ACC112 (cell line): Measurements from ENCODE around the gene MTHFR.

Source experiments
- H2AFZ ChIP-seq: fragments of 200-600 bp; sonication (generic); one replicate; pipeline ENCODE4 v1.6.0; 2017; ENCODE audit warnings: antibody characterized with exemption, low read length; ENCODE audit not compliant: unreplicated experiment
- H3K27ac ChIP-seq: fragments of 200-600 bp; sonication (generic); 2 replicates; pipeline ENCODE4 v1.5.1; 2014; ENCODE audit warnings: low read depth, mild to moderate bottlenecking, antibody characterized with exemption, low read length, moderate library complexity
- H3K27me3 ChIP-seq: fragments of 200-600 bp; sonication (generic); 2 replicates; pipeline ENCODE4 v1.6.1; 2014; ENCODE audit warnings: mild to moderate bottlenecking, antibody characterized with exemption, low read length, moderate library complexity, mixed read lengths; ENCODE audit not compliant: insufficient read depth
- H3K36me3 ChIP-seq: fragments of 200-600 bp; sonication (generic); 2 replicates; pipeline ENCODE4 v1.6.1; 2016; ENCODE audit warnings: mild to moderate bottlenecking, antibody characterized with exemption, low read length, moderate library complexity, mixed read lengths; ENCODE audit not compliant: insufficient read depth
- H3K4me1 ChIP-seq: fragments of 200-600 bp; sonication (generic); one replicate; pipeline ENCODE4 v1.6.1; 2016; ENCODE audit warnings: low read length, mixed read lengths; ENCODE audit not compliant: insufficient read depth, unreplicated experiment, control insufficient read depth
- H3K4me3 ChIP-seq: fragments of 200-600 bp; sonication (generic); 2 replicates; pipeline ENCODE4 v1.5.1; 2014; ENCODE audit warnings: mild to moderate bottlenecking, low read depth, low read length
- H3K79me2 ChIP-seq: fragments of 200-600 bp; sonication (generic); one replicate; pipeline ENCODE4 v1.6.0; 2016; ENCODE audit warnings: low read length; ENCODE audit not compliant: control insufficient read depth, unreplicated experiment, insufficient read depth

Gene MTHFR

DNA sequence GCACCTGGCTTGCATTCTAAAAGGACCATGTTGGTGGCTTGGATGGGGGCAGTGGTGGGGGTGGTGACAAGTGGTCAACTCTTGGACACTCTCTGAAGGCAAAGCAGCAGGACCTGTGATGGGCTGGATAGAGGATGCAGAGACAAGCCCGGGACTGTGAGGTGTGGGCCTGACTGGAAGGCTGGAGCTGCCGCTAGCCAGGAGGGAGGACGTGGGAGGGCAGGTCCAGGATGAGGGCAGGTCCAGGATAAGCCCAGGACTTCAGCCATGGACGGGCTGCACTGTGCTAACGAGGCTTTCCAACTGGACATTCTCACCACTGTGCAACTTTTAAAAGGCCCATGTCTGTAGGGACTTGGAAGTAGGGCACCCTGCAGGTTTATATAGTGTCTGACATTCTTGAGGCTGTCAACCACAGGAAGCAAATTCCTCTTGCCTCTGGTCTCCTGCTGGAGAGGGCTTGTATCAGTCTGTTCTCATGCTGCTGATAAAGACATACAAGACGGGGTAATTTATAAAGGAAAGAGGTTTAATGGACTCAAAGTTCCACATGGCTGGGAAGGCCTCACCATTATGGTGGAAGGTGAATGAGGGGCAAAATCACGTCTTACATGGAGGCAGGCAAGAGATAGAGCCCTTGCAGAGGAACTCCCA, 52.1 kb downstream of the MTHFR start:
- no peaks in the 10 kb centered on the region; the same call in 1 of the 2 replicates for H3K36me3 ChIP-seq
- H3K27ac ChIP-seq: no peak overlapping the region
- H3K79me2 ChIP-seq: no peaks in the 10 kb centered on the region
- H2AFZ ChIP-seq: no peak overlapping the region
- no peaks in the 10 kb centered on the region for H3K4me1 ChIP-seq
- H3K4me3 ChIP-seq: no peak overlapping the region
- H3K27me3 ChIP-seq: peaks cover 4% of the 10 kb centered on the region; the same call in 1 of the 2 replicates

- Histone ChIP-seq H3K4me3 (no peak overlapping the region), H3K27me3 (peaks cover 4% of the 10 kb centered on the region; the same call in 1 of the 2 replicates), H3K27ac (no peak overlapping the region), H3K79me2 (no peaks in the 10 kb centered on the region), H2AFZ (no peak overlapping the region), H3K4me1 (no peaks in the 10 kb centered on the region), H3K36me3 (no peaks in the 10 kb centered on the region; the same call in 1 of the 2 replicates)
Observed at GRCh38 chr1:11752359-11753088, 53.2 kb downstream of the MTHFR start.

GRCh38 chr1:11751087-11751486, 54.7 kb downstream of the MTHFR start:
- H3K4me1 ChIP-seq: peaks cover 4% of the 10 kb centered on the region
- no peaks in the 10 kb centered on the region for H3K27me3 ChIP-seq
- no peak overlapping the region for H3K27ac ChIP-seq
- no peak overlapping the region for H2AFZ ChIP-seq
- H3K4me3 ChIP-seq: no peak overlapping the region
- H3K79me2 ChIP-seq: no peaks in the 10 kb centered on the region
- H3K36me3 ChIP-seq: no peaks in the 10 kb centered on the region; the same call in 1 of the 2 replicates

GRCh38 chr1:11749996-11750395, 55.8 kb downstream of the MTHFR start:
- H3K4me3 ChIP-seq: no peak overlapping the region
- no peaks in the 10 kb centered on the region for H3K27me3 ChIP-seq
- no peak overlapping the region for H3K27ac ChIP-seq
- no peaks in the 10 kb centered on the region; the same call in 1 of the 2 replicates for H3K36me3 ChIP-seq
- H3K79me2 ChIP-seq: no peaks in the 10 kb centered on the region
- H2AFZ ChIP-seq: no peak overlapping the region
- peaks cover 6% of the 10 kb centered on the region for H3K4me1 ChIP-seq

GRCh38 chr1:11749203-11749689, 56.5 kb downstream of the MTHFR start:
- Histone ChIP-seq H3K27ac (no peak overlapping the region), H2AFZ (no peak overlapping the region), H3K27me3 (no peaks in the 10 kb centered on the region), H3K4me3 (no peak overlapping the region), H3K4me1 (peaks cover 6% of the 10 kb centered on the region), H3K36me3 (no peaks in the 10 kb centered on the region; the same call in 1 of the 2 replicates), H3K79me2 (no peaks in the 10 kb centered on the region)

GRCh38 chr1:11748294-11749202, 57.2 kb downstream of the MTHFR start:
- peaks cover 6% of the 10 kb centered on the region for H3K4me1 ChIP-seq
- no peaks in the 10 kb centered on the region for H3K27me3 ChIP-seq
- no peak overlapping the region for H3K27ac ChIP-seq
- no peaks in the 10 kb centered on the region for H3K79me2 ChIP-seq
- H3K4me3 ChIP-seq: no peak overlapping the region
- no peak overlapping the region for H2AFZ ChIP-seq
- H3K36me3 ChIP-seq: no peaks in the 10 kb centered on the region; the same call in 1 of the 2 replicates

DNA sequence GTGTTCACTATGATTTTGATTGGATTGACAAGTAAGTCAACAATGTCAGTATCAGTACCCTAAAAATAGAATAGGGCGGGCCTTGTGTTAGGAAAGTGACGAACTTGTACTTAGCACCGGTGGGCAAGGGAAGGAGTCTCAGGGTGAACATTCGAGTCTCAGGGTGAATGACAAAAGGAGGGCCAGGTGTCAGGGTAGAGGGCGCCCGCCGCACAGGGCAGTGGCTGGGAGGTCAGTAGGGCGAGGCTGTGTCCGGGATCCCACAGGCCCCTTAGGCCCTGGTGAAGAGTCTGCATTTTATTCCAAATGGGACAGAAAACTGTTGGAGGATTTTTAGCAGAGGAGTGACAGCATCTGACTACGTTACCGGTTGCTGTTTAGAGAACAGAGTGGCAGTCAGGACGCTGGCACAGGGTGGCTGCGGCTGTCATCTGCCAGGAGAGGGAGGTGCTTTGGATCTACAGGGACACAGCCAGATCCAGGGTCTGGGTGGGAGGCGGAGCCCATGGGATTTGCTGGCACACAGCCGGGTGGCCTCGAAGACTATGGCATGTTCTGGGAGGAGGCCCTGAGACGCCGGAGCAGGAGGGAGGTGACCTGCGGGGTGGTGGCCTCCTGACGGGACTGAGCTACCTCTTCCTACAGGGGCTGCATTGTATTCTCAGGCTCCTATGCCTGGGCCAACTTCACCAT, 58.8 kb downstream of the MTHFR start:
- Histone ChIP-seq H3K79me2 (no peaks in the 10 kb centered on the region), H3K4me3 (no peak overlapping the region), H3K4me1 (peaks cover 6% of the 10 kb centered on the region), H3K27ac (no peak overlapping the region), H3K27me3 (no peaks in the 10 kb centered on the region), H3K36me3 (no peaks in the 10 kb centered on the region; the same call in 1 of the 2 replicates), H2AFZ (no peak overlapping the region)

DNA sequence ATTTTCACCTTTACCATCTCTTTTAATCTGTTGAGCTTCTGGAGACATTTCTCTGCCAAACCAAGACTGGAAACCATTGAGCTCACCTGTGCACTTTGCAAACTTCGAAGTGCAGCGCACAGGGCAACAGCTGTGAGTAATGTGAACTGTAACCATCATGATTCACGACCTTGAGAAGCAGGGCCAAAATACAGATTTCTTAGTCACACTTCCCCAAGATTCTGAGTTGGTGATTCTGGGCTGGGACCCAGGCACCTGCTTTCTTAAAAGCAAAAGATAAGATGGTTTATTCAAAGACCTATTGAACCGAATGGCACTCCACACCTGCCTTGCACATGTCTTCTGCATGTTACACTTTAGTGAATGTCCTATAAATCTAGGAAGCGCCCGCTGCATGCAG, 59.7 kb downstream of the MTHFR start:
- H3K27me3 ChIP-seq: no peaks in the 10 kb centered on the region
- H3K36me3 ChIP-seq: no peaks in the 10 kb centered on the region; the same call in 1 of the 2 replicates
- H3K79me2 ChIP-seq: peaks cover 8% of the 10 kb centered on the region
- no peak overlapping the region for H3K27ac ChIP-seq
- peaks cover 9% of the 10 kb centered on the region for H3K4me1 ChIP-seq
- H2AFZ ChIP-seq: no peak overlapping the region
- no peak overlapping the region for H3K4me3 ChIP-seq

- Histone ChIP-seq H3K4me1 (peaks cover 13% of the 10 kb centered on the region), H3K36me3 (no peaks in the 10 kb centered on the region), H3K79me2 (peaks cover 20% of the 10 kb centered on the region), H3K27me3 (no peaks in the 10 kb centered on the region), H3K4me3 (no peak overlapping the region), H2AFZ (no peak overlapping the region), H3K27ac (no peak overlapping the region)
Observed at GRCh38 chr1:11744287-11744686, 61.5 kb downstream of the MTHFR start.
